IMR-90 (cell line): Measurements from ENCODE around the gene CMIP. TPM values are rescaled to one million over a fixed set of nuclear protein-coding genes. Genes with fewer than 3 reads are reported as not detected.

Source experiments
- ATAC-seq: fragments of 200-7000 bp; cut with Tn5 transposase; 2 replicates; pipeline ENCODE4 v1.9.1; 2020; ENCODE audit warnings: low read depth, mild to moderate bottlenecking, moderate library complexity
- BruUV-seq: library from RNA; stranded (reverse); fragments of 400-500 nt; replicated peaks from 2 replicates; lab custom pipeline; 2021; lab: Mats Ljungman, UMichigan
- CTCF ChIA-PET: fragments of 300-600 bp; formaldehyde crosslinking; extraction: SDS; loops from one replicate; lab custom pipeline; 2021; ENCODE audit warnings: antibody characterized with exemption; lab: Yijun Ruan, JAX
- POLR2A ChIA-PET: fragments of 300-600 bp; sonication (Branson Sonifier 250); formaldehyde crosslinking; loops from one replicate; lab custom pipeline; 2022; ENCODE audit warnings: antibody characterized with exemption; ENCODE audit not compliant: unreplicated experiment; lab: Charles Lee
- DNase-seq: peaks from one replicate; pipeline ENCODE4 v3.0.0; 2013
- H2AFZ ChIP-seq: replicated peaks from 2 replicates; pipeline ENCODE3; 2013; ENCODE audit warnings: low read length, mild to moderate bottlenecking; ENCODE audit not compliant: poor library complexity
- H2AK5ac ChIP-seq: 2 replicates; pipeline ENCODE4 v1.6.1; 2013; ENCODE audit warnings: low read depth, low read length, inconsistent platforms
- H2AK9ac ChIP-seq: replicated peaks from 2 replicates; pipeline ENCODE3; 2013; ENCODE audit warnings: mild to moderate bottlenecking, low read depth, low read length, moderate library complexity; ENCODE audit not compliant: poor library complexity
- H2BK120ac ChIP-seq: 2 replicates; pipeline ENCODE4 v1.6.1; 2013; ENCODE audit warnings: low read depth, low read length, inconsistent platforms
- H2BK15ac ChIP-seq: 3 replicates; pipeline ENCODE4 v1.6.1; 2013; ENCODE audit warnings: low read depth, low read length, inconsistent platforms
- H2BK20ac ChIP-seq: 2 replicates; pipeline ENCODE4 v1.6.1; 2013; ENCODE audit warnings: low read depth, mild to moderate bottlenecking, inconsistent platforms, low read length, moderate library complexity
- H2BK5ac ChIP-seq: 2 replicates; pipeline ENCODE4 v1.6.1; 2013; ENCODE audit warnings: mild to moderate bottlenecking, low read depth, low read length, inconsistent platforms; ENCODE audit not compliant: poor library complexity, severe bottlenecking
- H3K14ac ChIP-seq: replicated peaks from 2 replicates; pipeline ENCODE4 v1.6.1; 2013; ENCODE audit warnings: low read depth, low read length, inconsistent platforms
- H3K18ac ChIP-seq: 2 replicates; pipeline ENCODE4 v1.6.1; 2013; ENCODE audit warnings: low read depth, low read length, control low read depth
- H3K23ac ChIP-seq: 2 replicates; pipeline ENCODE4 v1.6.1; 2013; ENCODE audit warnings: low read depth, low read length, inconsistent platforms
- H3K27ac ChIP-seq: 2 replicates; pipeline ENCODE4 v1.5.1; 2013; ENCODE audit warnings: mild to moderate bottlenecking, control low read depth, low read length; ENCODE audit not compliant: insufficient read depth
- H3K27me3 ChIP-seq: 2 replicates; pipeline ENCODE4 v1.6.1; 2013; ENCODE audit warnings: low read length; ENCODE audit not compliant: control insufficient read depth, insufficient read depth
- H3K36me3 ChIP-seq: 2 replicates; pipeline ENCODE4 v1.6.1; 2013; ENCODE audit warnings: low read length, mixed read lengths; ENCODE audit not compliant: control insufficient read depth, insufficient read depth
- H3K4ac ChIP-seq: 2 replicates; pipeline ENCODE4 v1.6.1; 2013; ENCODE audit warnings: low read depth, low read length, inconsistent platforms
- H3K4me1 ChIP-seq: 2 replicates; pipeline ENCODE4 v1.6.1; 2013; ENCODE audit warnings: low read length, mixed read lengths; ENCODE audit not compliant: control insufficient read depth, insufficient read depth
- H3K4me2 ChIP-seq: 2 replicates; pipeline ENCODE4 v1.6.1; 2013; ENCODE audit warnings: low read depth, mild to moderate bottlenecking, control low read depth, low read length, moderate library complexity
- H3K4me3 ChIP-seq: 2 replicates; pipeline ENCODE4 v1.5.1; 2013; ENCODE audit warnings: low read depth, mild to moderate bottlenecking, control low read depth, low read length, moderate library complexity; ENCODE audit not compliant: insufficient read depth
- H3K56ac ChIP-seq: 2 replicates; pipeline ENCODE4 v1.6.1; 2013; ENCODE audit warnings: low read length, inconsistent platforms; ENCODE audit not compliant: insufficient read depth; ENCODE audit errors: extremely low read depth
- H3K79me1 ChIP-seq, 2 experiments: 2 replicates each; pipeline ENCODE4 v1.6.1; 2013; ENCODE audit warnings: low read length in 2 of 2, inconsistent platforms in 1 of 2, low read depth in 1 of 2
- H3K9ac ChIP-seq: 2 replicates; pipeline ENCODE4 v1.6.1; 2013; ENCODE audit warnings: low read depth, low read length, control low read depth
- H3K9me1 ChIP-seq: 2 replicates; pipeline ENCODE4 v1.6.1; 2013; ENCODE audit warnings: low read length, inconsistent platforms; ENCODE audit not compliant: insufficient read depth
- H3K9me3 ChIP-seq: 2 replicates; pipeline ENCODE4 v1.6.1; 2013; ENCODE audit warnings: low read length; ENCODE audit not compliant: control insufficient read depth, insufficient read depth
- H4K20me1 ChIP-seq: 2 replicates; pipeline ENCODE4 v1.6.1; 2013; ENCODE audit warnings: low read length, inconsistent platforms; ENCODE audit not compliant: insufficient read depth
- H4K5ac ChIP-seq: 2 replicates; pipeline ENCODE4 v1.6.1; 2013; ENCODE audit warnings: mild to moderate bottlenecking, low read depth, low read length, control low read depth
- H4K8ac ChIP-seq, 2 experiments: 2 replicates each; pipeline ENCODE4 v1.6.1; 2013; ENCODE audit warnings: low read depth in 2 of 2, low read length in 2 of 2, control low read depth in 1 of 2, inconsistent platforms in 1 of 2
- H4K91ac ChIP-seq: 2 replicates; pipeline ENCODE4 v1.6.1; 2013; ENCODE audit warnings: low read depth, low read length, inconsistent platforms; ENCODE audit not compliant: insufficient read depth
- CEBPB ChIP-seq: IDR thresholded peaks from 2 replicates; pipeline ENCODE4 v1.6.1; 2012; ENCODE audit warnings: low read depth, low read length, improper control_type of control experiment
- WGBS, 2 experiments: methylation state at CpG; one replicate each; pipeline versions ENCODE4 v1.1.5 to v1.1.7; 2013; ENCODE audit warnings: missing lambda C conversion rate in 2 of 2; ENCODE audit not compliant: insufficient read length in 1 of 2; ENCODE audit errors: extremely low coverage in 2 of 2; 5-methylcytosine and 5-hydroxymethylcytosine counted together
- dilution Hi-C: fragments of 300-500 bp; cut with HindIII; formaldehyde crosslinking; loops from one replicate; pipeline ENCODE4 v1.14.3; 2018; ENCODE audit warnings: low sequenced_read_pairs; ENCODE audit not compliant: unreplicated experiment
- in situ Hi-C: fragments of 300-500 bp; cut with MboI; formaldehyde crosslinking; loops from 3 replicates; pipeline ENCODE4 v1.14.3; 2019; ENCODE audit warnings: low sequenced_read_pairs, inconsistent platforms, mixed read lengths
- intact Hi-C: fragments of 100-400 bp; cut with micrococcal nuclease; formaldehyde crosslinking; loops from 2 replicates; pipeline ENCODE4 v1.10.0; 2022
- polyA plus RNA-seq, 3 experiments: library from polyadenylated mRNA; depleted of rRNA; stranded (reverse); fragments of >200 nt; gene quantifications; 2 replicates each; pipeline ENCODE4 v1.2.3, GENCODE V29; 2012; ENCODE audit warnings: low replicate concordance in 1 of 3
- total RNA-seq: library from RNA; depleted of rRNA; stranded (reverse); fragments of >200 nt; gene quantifications from 2 replicates; pipeline ENCODE4 v1.2.3, GENCODE V29; 2012
- TF ChIP-seq, protein P1 (sequence below): conservative IDR thresholded peaks from 2 replicates; pipeline ENCODE4 v1.5.1; 2012; ENCODE audit warnings: mild to moderate bottlenecking, low read depth, low read length, improper control_type of control experiment

CMIP gene
- total and polyA plus RNA-seq, 2 of the 4 experiments (the other 2 are of a cell fraction) = 3.2 to 11.6 TPM

DNA sequence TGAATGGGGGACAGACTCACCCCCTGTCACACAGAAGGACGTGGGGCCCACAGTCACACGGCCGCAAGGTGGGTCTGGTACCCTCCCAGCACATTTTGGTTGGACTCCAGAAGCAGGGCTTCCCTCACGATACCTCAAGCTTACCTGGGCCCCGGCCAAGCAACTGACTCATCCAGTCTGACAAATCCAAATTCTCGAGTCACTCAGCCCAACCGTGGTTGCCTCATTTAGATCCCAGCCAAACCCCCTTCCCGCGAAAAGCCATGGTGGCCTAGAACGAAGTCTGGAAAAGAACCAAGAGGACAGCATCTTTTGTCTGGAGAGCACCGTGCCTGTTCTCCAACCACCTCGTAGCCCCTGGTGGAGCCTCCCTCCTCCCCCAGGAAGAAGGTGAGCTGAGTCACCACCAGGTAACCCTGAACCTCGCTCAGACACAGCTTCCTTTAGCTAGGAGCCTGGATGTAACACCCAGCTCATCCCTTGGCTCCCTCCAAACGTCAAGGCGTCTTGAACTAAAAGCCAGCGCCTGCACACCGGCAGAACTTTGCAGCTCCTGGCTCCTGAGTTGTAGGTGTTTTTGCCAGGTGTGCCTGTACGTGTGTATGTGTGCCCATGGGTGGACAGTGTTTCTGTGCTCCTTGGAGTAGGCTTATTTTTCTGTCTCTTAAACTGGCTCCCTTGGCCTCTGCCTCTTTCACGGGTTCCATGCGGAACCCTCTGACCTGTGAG, 78.9 kb downstream of the CMIP start:
- H3K18ac ChIP-seq = no peak overlapping the region
- no peak overlapping the region for H2BK5ac ChIP-seq
- H2AFZ ChIP-seq = peak overlapping the region; percentile 26
- 0 out of 2 replicates have a peak, but pooled peaks cover 2% of the 10 kb centered on the region for H3K36me3 ChIP-seq
- no peak overlapping the region for H3K23ac ChIP-seq
- intact Hi-C loops (no loop called here), dilution Hi-C loops (no loop called here), in situ Hi-C loops (no loop called here)
- no peak overlapping the region for H2AK9ac ChIP-seq
- H4K8ac ChIP-seq = no peak overlapping the region
- peaks cover 16% of the 10 kb centered on the region for H3K9me1 ChIP-seq
- DNase-seq (peak; percentile 87), ATAC-seq (no peak; the same call in 1 of the 2 replicates)
- H3K56ac ChIP-seq = no peak overlapping the region
- H3K9me3 ChIP-seq = no peaks in the 10 kb centered on the region
- H2AK5ac ChIP-seq = no peak overlapping the region
- no peak overlapping the region for H3K4me2 ChIP-seq
- TF ChIP-seq, protein P1, sequence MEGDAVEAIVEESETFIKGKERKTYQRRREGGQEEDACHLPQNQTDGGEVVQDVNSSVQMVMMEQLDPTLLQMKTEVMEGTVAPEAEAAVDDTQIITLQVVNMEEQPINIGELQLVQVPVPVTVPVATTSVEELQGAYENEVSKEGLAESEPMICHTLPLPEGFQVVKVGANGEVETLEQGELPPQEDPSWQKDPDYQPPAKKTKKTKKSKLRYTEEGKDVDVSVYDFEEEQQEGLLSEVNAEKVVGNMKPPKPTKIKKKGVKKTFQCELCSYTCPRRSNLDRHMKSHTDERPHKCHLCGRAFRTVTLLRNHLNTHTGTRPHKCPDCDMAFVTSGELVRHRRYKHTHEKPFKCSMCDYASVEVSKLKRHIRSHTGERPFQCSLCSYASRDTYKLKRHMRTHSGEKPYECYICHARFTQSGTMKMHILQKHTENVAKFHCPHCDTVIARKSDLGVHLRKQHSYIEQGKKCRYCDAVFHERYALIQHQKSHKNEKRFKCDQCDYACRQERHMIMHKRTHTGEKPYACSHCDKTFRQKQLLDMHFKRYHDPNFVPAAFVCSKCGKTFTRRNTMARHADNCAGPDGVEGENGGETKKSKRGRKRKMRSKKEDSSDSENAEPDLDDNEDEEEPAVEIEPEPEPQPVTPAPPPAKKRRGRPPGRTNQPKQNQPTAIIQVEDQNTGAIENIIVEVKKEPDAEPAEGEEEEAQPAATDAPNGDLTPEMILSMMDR = no peak
- TF ChIP-seq CEBPB = peak; percentile 82
- no peak overlapping the region for H3K4me3 ChIP-seq
- H3K27ac ChIP-seq = no peak overlapping the region
- 40% methylated on average over 7 of the region's 20 CpGs; no CpG with 5 or more reads in 1 of the 2 experiments for WGBS, 2 experiments
- ChIA-PET CTCF (no interaction called here), POLR2A (no interaction called here)
- no peak overlapping the region for H3K4ac ChIP-seq
- H3K9ac ChIP-seq = no peak overlapping the region
- H2BK120ac ChIP-seq = no peak overlapping the region
- H3K4me1 ChIP-seq = peaks cover 14% of the 10 kb centered on the region
- BruUV-seq = no TSS peak
- no peak overlapping the region for H2BK15ac ChIP-seq
- H3K79me1 ChIP-seq = peaks cover 32 to 60% of the 10 kb centered on the region in 2 experiments
- H2BK20ac ChIP-seq = no peak overlapping the region
- H4K20me1 ChIP-seq = peaks cover 57% of the 10 kb centered on the region
- H3K27me3 ChIP-seq = no peaks in the 10 kb centered on the region
- H4K91ac ChIP-seq = no peak overlapping the region
- peak overlapping the region; percentile 28; the same call in 1 of the 2 replicates for H3K14ac ChIP-seq
- H4K5ac ChIP-seq = no peak overlapping the region
